Naive thymus-derived CD8-positive, alpha-beta T cell (primary cell): ENCODE results near the gene CNGA2. TPM values are rescaled to one million over a fixed set of nuclear protein-coding genes. Genes with fewer than 3 reads are reported as not detected.

Source experiments
- ATAC-seq, 2 donors: fragments of 150-1000 bp; cut with Tn5 transposase in 1 of 2; sonication (Bioruptor Pico), chemical (Tn5 transposase) in 1 of 2; 1 replicate in 1 of 2; 2 replicates in 1 of 2; pipeline ENCODE4 v1.10.0; 2021; ENCODE audit warnings: mild to moderate bottlenecking in 2 of 2, moderate library complexity in 2 of 2
- POLR2A ChIA-PET: fragments of 350-600 bp; sonication (Branson Sonifier 250); formaldehyde crosslinking; loops from one replicate; lab custom pipeline; 2021; ENCODE audit warnings: antibody characterized with exemption; lab: Charles Lee
- DNase-seq, 10 donors: peaks; one replicate each; pipeline versions ENCODE4 v3.0.0 to v3.0.0-alpha.2; 2020 to 2022
- H3K27ac Mint-ChIP-seq, 10 donors: one replicate each; pipeline ENCODE4 v1.8.0; 2020 to 2022; ENCODE audit warnings: mild to moderate bottlenecking in 10 of 10, mixed read lengths in 10 of 10, moderate library complexity in 4 of 10, inconsistent platforms in 1 of 10
- H3K27me3 Mint-ChIP-seq, 5 donors: one replicate each; pipeline ENCODE4 v1.8.0; 2021 to 2022; ENCODE audit warnings: mixed read lengths in 5 of 5
- H3K36me3 Mint-ChIP-seq, 3 donors: one replicate each; pipeline ENCODE4 v1.8.0; 2020 to 2022; ENCODE audit warnings: mixed read lengths in 3 of 3, mild to moderate bottlenecking in 2 of 3, inconsistent platforms in 1 of 3
- H3K4me1 Mint-ChIP-seq, 4 donors: one replicate each; pipeline ENCODE4 v1.8.0; 2021 to 2022; ENCODE audit warnings: mixed read lengths in 4 of 4
- H3K4me3 Mint-ChIP-seq, 10 donors: one replicate each; pipeline ENCODE4 v1.8.0; 2020 to 2022; ENCODE audit warnings: mild to moderate bottlenecking in 10 of 10, mixed read lengths in 10 of 10, moderate library complexity in 6 of 10, inconsistent platforms in 1 of 10
- H3K9me3 Mint-ChIP-seq, 9 donors: one replicate each; pipeline ENCODE4 v1.8.0; 2020 to 2022; ENCODE audit warnings: mixed read lengths in 9 of 9, mild to moderate bottlenecking in 3 of 9, inconsistent platforms in 1 of 9, moderate library complexity in 1 of 9
- polyA plus RNA-seq, 3 donors: library from polyadenylated mRNA; unstranded; fragments of 300-500 nt; fragmentation: Illumina TruSeq; gene quantifications; one replicate each; pipeline ENCODE4 v1.2.3, GENCODE V29; 2021
- total RNA-seq, 8 experiments: library from RNA in 2 of 8; stranded (reverse) in 2 of 8; gene quantifications; one replicate each; pipeline ENCODE4 v1.2.3 and lab custom pipeline; 2021 to 2026

The CNGA2 gene
- total and polyA plus RNA-seq, 5 experiments from 2014 or later, result not detected

DNA sequence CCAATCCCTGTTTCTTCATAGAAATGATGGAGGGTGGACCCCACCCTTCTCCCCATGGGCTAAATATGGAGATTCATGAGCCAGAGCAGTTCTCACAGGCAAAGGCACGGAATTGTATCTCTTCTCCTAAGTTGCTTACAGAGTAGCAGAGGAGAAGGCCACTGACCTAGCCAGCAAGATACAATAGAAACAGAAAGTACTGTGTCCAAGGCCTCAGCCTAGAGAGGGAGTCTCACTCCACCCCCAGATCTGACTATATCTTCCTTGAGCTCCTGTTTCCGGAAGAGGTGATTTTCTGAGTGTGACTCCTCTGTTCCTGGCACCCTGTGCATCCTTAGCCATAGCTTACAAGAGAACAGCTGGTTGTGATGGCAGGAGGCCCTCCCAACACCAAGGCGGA lies 18.8 kb upstream of the CNGA2 start, which contains the start of gene FATE1:
Gene FATE1, plus strand, starts transcription at position 284 of the 400 bp plus-strand sequence. Its CDS starts 85 bp downstream, at position 369.
- Mint-ChIP-seq H3K27ac (no peak within 1 kb of the TSS), H3K36me3 (no peaks in the 10 kb centered on the region), H3K4me3 (no peak within 1 kb of the TSS), H3K27me3 (peaks cover 0 to 13% (median 8%) of the 10 kb centered on the region in 5 donors), H3K9me3 (no peaks in the 10 kb centered on the region), H3K4me1 (no peaks in the 10 kb centered on the region)
- no peak for DNase-seq
- ATAC-seq, result no peak
- POLR2A ChIA-PET, result no interaction called here

DNA sequence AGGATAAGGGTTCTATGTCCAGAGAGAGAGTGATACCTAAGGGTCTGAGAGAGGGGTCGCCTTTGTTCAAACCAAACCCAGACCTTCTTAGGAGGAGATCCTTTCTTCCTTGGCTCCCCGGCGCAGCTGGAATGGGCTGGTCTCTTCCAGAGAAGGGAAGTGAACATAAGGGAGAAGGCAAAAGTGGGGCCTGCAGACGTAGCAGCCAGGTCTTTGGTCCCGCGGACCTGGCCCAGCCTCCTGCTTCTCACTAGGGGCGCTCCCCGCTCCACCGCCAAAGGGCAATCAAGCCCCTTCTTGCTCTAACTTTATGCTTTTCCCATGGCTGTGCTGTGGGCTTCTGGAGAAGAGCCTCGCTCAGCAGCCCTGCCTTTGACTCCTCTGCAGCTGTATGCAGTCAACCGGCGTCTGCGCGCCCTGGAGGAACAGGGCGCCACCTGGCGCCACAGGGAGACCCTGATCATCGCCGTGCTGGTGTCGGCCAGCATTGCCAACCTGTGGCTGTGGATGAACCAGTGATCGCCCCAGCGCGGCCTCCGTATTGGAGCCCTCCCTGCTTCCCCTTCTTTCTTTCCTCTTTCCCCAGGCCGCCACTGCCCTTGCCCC lies 12.2 kb upstream of the CNGA2 start:
- ATAC-seq (no peak), DNase-seq (no peak)
- Mint-ChIP-seq H3K4me1 (no peaks in the 10 kb centered on the region), H3K27me3 (peaks cover 0 to 6% (median 3%) of the 10 kb centered on the region in 5 donors), H3K9me3 (no peaks in the 10 kb centered on the region), H3K36me3 (no peaks in the 10 kb centered on the region), H3K27ac (no peak overlapping the region), H3K4me3 (no peak overlapping the region)
- POLR2A ChIA-PET, result no interaction called here

DNA sequence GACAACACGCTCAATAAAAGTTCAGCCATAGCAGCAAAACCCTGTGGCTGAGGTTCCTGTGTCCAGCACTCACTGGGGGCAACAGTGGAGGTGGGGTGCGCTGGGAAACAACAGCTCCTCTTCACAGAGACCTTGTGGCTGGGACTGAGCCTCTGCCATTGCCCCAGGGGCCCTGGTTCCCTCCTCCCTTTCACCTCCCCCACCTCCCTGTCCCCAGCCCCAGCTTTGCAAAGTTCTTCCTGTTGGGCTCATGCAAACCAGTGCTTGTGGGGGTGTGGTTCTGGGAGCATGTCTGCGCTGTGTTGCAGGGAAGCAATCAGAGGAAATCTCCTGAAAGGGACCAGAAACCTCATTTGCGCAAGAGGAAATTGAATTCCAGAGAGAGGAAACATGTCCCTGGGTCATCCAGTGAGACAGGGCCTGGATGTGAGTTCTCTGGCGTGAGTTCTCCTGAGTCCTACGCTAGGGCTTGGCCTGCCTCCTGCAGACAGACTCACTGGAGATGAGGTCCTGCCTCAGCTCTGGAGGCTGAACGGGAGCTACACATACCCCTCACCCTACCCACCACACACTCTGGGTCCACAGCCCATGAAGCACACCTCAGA lies 11.3 kb upstream of the CNGA2 start:
- ATAC-seq, result no peak
- POLR2A ChIA-PET, result no interaction called here
- Mint-ChIP-seq H3K27me3 (peaks cover 0 to 4% (median 0%) of the 10 kb centered on the region in 5 donors), H3K27ac (no peak overlapping the region), H3K4me3 (no peak overlapping the region), H3K9me3 (no peaks in the 10 kb centered on the region), H3K4me1 (no peaks in the 10 kb centered on the region), H3K36me3 (no peaks in the 10 kb centered on the region)
- DNase-seq, result no peak

DNA sequence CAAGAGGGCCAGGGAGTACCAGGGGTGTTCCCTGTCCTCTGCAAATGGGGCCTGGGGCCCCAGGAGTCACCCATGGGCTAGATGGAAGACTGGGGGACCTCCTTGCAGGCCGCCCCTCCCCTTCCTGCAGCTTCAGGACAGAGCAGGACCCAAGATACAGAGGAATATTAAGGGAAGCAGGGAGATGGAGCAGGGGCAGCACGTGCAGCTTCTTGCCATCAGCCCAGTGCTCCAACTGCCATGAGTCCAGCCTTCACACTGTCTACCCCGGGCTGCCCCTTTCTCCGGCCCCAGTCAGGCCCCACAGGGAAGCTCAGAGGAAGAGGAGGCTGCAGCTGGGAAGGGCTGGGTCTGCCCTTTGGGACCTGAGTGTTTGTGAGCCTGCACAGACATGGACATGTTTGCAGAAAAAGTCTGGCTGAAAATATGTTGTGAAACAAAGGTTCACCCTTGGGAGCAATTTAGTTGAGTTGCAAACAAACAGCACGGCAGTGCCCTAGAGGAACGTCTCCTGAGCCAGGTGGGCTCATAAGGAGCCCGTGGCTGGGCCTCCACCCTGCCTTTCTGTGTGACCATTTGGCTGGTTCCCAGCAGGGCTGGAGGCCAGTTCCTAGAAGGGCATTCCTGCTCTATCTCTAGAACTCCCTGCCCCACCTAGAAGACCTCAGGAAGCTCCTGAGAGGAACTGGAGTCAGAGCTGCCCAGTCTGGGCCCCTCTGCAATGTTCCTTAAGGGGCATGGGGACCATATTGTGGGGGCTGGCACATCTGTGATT lies 9.8 kb upstream of the CNGA2 start:
- Mint-ChIP-seq H3K27me3 (peaks cover 0 to 9% (median 0%) of the 10 kb centered on the region in 5 donors), H3K4me1 (no peaks in the 10 kb centered on the region), H3K4me3 (no peak overlapping the region), H3K36me3 (no peaks in the 10 kb centered on the region), H3K27ac (no peak overlapping the region), H3K9me3 (no peaks in the 10 kb centered on the region)
- DNase-seq, result no peak
- ATAC-seq, result no peak
- POLR2A ChIA-PET, result no interaction called here

DNA sequence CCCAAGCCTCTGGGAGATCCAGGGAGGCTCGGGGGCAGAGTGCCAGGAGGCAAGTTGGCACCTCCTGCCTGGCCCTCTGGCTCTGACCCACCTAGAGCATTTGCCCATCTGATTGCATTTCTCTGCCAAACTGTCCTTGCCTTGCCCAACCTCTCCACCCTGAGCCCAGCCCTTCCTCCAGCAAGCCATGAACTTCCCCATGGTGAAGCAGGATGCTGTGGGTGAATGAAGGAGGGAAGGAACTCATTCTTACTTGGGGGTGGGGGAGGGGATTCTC lies 9.3 kb upstream of the CNGA2 start:
- DNase-seq, result no peak
- POLR2A ChIA-PET, result no interaction called here
- H3K36me3 Mint-ChIP-seq, result no peaks in the 10 kb centered on the region
- no peaks in the 10 kb centered on the region for H3K9me3 Mint-ChIP-seq
- no peak for ATAC-seq
- H3K27me3 Mint-ChIP-seq, result peaks cover 0 to 9% (median 0%) of the 10 kb centered on the region in 5 donors
- H3K27ac Mint-ChIP-seq, result peak overlapping the region in 1 of 10 donors; percentile 60
- H3K4me3 Mint-ChIP-seq, result no peak overlapping the region
- H3K4me1 Mint-ChIP-seq, result no peaks in the 10 kb centered on the region

DNA sequence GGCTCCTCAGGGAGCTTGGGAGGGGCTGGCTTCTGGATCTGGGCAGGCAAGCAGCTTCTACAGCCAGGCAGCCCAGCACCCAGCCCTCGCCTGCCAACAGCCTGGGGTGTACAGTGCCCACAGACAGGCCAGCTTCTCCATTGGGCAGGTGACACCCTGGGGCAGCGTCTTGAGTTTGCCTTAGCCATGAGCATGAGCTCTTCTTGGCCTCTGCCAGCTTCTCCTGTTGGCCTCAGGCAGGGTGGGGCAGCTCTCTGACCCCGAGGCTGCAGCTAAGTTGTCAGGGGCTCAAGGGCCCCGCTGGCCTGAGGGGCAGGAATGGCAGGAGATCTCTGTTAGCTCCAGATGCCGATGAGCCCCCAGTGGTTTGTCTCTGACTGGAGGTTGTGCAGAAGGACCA lies 7.8 kb upstream of the CNGA2 start:
- H3K27me3 Mint-ChIP-seq, result peaks cover 0 to 9% (median under 1%) of the 10 kb centered on the region in 5 donors
- POLR2A ChIA-PET, result no interaction called here
- no peaks in the 10 kb centered on the region for H3K36me3 Mint-ChIP-seq
- H3K9me3 Mint-ChIP-seq, result no peaks in the 10 kb centered on the region
- no peaks in the 10 kb centered on the region for H3K4me1 Mint-ChIP-seq
- ATAC-seq (no peak), DNase-seq (no peak)
- no peak overlapping the region for H3K4me3 Mint-ChIP-seq
- H3K27ac Mint-ChIP-seq, result no peak overlapping the region

DNA sequence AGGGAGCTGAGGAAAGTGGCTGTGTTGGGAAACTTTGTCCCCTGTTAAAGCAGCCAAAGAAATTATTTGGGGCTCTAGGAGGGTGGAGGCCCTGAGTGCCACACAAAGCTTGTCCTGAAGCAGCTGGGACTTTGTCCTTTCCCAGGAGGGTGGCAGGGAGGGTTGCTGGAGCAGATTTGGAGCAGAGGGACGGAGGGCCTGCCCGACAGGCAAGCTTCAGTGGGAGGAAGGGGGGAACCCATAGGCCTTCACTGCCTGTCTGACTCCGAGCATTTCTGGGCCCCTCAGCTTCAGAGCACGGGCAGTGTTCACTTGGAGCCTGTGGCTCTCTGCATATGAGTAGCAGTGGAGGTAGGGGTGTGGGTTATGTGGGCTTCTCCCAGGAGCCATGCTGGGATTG lies 7.2 kb upstream of the CNGA2 start:
- no peak for DNase-seq
- POLR2A ChIA-PET, result no interaction called here
- H3K36me3 Mint-ChIP-seq, result no peaks in the 10 kb centered on the region
- peaks cover 0 to 9% (median 1%) of the 10 kb centered on the region in 5 donors for H3K27me3 Mint-ChIP-seq
- H3K27ac Mint-ChIP-seq, result no peak overlapping the region
- H3K9me3 Mint-ChIP-seq, result no peaks in the 10 kb centered on the region
- ATAC-seq, result no peak
- no peak overlapping the region for H3K4me3 Mint-ChIP-seq
- H3K4me1 Mint-ChIP-seq, result no peaks in the 10 kb centered on the region

DNA sequence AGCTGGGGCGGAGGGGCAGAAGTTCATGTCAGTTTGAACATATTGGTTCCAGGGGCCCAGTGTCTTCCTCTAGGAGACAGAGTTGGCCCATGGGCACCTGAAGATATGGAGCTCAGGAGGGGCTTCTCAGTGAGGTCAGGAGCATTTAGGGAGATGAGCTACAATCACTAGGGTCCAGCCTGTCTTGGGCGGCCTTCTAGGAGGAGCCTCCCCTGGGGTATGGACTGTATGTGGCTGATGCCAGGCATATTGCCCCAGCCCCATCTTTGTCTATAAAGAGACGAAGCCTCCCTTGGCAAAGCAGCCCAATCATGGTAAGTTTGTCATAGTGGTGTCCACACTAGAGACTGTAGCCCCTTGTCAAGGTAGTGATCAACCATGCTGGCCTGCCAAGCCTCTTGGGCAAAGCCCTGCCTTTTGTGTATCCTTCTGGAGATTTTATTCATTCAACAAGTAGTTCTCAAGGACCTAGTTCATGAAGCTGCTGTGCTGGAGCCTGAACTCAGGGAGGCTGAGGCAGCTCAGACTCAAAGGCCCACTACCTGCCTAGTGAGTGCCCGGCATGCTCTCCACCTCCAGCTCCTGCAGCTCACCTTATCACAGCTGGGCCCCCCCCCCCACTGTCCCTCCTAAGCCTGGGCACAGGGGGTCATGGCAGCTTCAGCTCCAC lies 5.4 kb upstream of the CNGA2 start:
- Mint-ChIP-seq H3K9me3 (no peaks in the 10 kb centered on the region), H3K36me3 (no peaks in the 10 kb centered on the region), H3K27me3 (peaks cover 0 to 15% (median 3%) of the 10 kb centered on the region in 5 donors), H3K27ac (no peak overlapping the region), H3K4me3 (no peak overlapping the region), H3K4me1 (no peaks in the 10 kb centered on the region)
- no peak for ATAC-seq
- POLR2A ChIA-PET, result no interaction called here
- no peak for DNase-seq

DNA sequence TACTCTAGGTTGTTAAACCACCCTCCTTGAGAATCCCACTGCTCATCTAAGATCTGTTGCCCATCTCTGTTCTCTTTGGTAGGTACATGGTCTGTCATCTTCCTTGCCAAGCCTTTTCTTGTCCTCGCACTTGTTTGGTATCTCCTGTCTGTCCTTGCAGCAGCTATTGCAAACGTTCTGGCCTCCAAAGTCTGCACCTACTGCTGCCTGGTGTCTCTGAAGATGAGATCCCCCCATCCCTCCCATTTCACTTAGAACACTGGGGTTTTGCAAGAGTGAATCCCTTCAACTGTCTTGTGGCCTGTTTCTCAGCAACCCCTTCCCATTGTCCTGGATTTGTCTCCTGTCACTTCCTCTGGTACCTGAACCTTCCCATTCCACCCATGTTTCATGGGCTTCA lies 673 bp downstream of the CNGA2 start:
- Mint-ChIP-seq H3K4me1 (no peaks in the 10 kb centered on the region), H3K4me3 (no peak overlapping the region), H3K36me3 (no peaks in the 10 kb centered on the region), H3K27ac (no peak overlapping the region), H3K27me3 (peaks cover 5 to 44% (median 11%) of the 10 kb centered on the region in 5 donors), H3K9me3 (no peaks in the 10 kb centered on the region)
- ATAC-seq, result no peak
- POLR2A ChIA-PET, result no interaction called here
- no peak for DNase-seq

DNA sequence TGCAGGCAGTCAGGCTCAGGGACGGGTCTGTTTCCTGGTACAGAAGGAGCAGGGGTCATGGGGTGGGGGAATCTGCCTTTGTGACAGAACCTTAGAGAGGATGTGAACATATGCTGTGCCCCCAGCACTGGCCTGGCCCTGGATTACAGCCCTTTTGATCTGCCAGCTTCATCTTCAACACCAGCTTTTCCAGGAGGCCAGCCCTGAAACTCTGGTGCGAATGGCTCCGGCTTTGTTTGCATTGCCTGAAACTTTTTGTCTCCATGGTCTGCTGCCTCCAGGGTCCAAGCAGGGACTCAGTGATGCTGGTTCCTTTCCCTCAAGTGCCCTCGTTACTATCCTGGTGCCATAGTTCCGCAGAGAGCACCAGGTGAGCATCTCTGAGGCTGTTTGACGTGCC lies 2.1 kb downstream of the CNGA2 start:
- peak overlapping the region in 1 of 10 donors; percentile 43 for H3K27ac Mint-ChIP-seq
- POLR2A ChIA-PET, result no interaction called here
- H3K9me3 Mint-ChIP-seq, result no peaks in the 10 kb centered on the region
- no peak overlapping the region for H3K4me3 Mint-ChIP-seq
- no peaks in the 10 kb centered on the region for H3K36me3 Mint-ChIP-seq
- H3K27me3 Mint-ChIP-seq, result peaks cover 5 to 43% (median 11%) of the 10 kb centered on the region in 5 donors
- H3K4me1 Mint-ChIP-seq, result no peaks in the 10 kb centered on the region
- ATAC-seq (no peak), DNase-seq (no peak)

DNA sequence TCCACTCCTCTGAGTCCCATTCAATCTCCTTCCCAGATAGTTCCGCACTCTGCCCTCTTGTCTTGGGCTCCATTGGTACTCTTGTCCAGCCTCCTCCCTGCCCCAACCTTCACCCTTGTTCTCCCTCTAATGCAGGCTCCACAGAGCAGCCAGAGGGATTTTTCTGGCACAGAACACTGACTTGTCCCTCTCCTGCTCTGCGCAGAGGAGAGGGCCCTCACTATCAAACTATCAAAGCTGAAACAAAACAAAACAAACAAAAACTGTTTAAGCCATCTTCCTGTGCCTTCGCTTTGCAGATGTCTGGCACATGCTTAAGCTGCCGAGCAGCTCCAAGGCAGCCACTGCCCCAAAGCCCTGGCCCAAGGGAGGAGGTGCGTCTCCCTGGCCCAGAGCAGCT lies 2.9 kb downstream of the CNGA2 start:
- POLR2A ChIA-PET, result no interaction called here
- Mint-ChIP-seq H3K36me3 (no peaks in the 10 kb centered on the region), H3K27me3 (peaks cover 5 to 35% (median 11%) of the 10 kb centered on the region in 5 donors), H3K4me1 (no peaks in the 10 kb centered on the region), H3K9me3 (no peaks in the 10 kb centered on the region), H3K4me3 (no peak overlapping the region), H3K27ac (no peak overlapping the region)
- DNase-seq (no peak), ATAC-seq (no peak)

DNA sequence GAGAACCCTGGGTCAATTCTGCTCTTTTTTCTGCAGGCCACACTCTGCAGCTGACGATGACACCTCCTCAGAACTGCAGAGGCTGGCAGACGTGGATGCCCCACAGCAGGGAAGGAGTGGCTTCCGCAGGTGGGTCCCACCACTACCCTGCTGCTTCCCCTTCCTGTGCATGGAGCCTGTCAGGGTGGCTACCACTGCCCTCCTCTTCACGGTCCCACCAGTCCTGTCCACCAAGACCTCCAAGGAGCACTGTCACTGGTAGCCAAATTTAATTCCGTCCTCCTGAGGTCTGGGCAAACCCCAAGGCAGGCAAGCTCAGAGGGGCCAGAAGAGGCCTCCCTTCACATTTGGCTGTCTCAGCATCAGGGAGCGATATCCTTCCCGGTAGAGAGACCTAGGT lies 4.2 kb downstream of the CNGA2 start:
- no peak overlapping the region for H3K27ac Mint-ChIP-seq
- POLR2A ChIA-PET, result no interaction called here
- H3K4me3 Mint-ChIP-seq, result no peak overlapping the region
- ATAC-seq (no peak), DNase-seq (no peak)
- no peaks in the 10 kb centered on the region for H3K4me1 Mint-ChIP-seq
- no peaks in the 10 kb centered on the region for H3K9me3 Mint-ChIP-seq
- H3K36me3 Mint-ChIP-seq, result no peaks in the 10 kb centered on the region
- peaks cover 5 to 33% (median 12%) of the 10 kb centered on the region in 5 donors for H3K27me3 Mint-ChIP-seq

DNA sequence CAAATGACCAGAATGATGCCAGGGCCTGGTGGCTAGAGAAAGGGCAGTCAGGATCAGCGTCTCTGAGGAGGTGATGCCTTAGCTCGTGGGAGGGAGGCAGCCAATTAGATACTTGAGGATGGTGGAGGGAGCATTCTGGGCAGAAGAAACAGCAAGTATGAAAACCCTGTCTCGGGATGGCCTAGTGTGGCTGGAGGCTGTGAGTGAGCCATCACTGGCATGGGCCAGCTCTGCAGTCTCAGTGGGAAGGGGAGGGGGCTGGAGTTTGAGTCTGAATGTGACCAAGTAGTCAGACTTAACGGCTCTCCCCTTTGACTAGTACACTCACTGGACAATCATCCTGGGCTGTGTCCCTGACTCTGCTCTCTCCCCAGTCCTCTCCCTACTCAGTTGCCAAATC lies 7.1 kb downstream of the CNGA2 start:
- peaks cover 1 to 10% (median 5%) of the 10 kb centered on the region in 5 donors for H3K27me3 Mint-ChIP-seq
- DNase-seq (no peak), ATAC-seq (no peak)
- no peaks in the 10 kb centered on the region for H3K4me1 Mint-ChIP-seq
- POLR2A ChIA-PET, result no interaction called here
- H3K36me3 Mint-ChIP-seq, result no peaks in the 10 kb centered on the region
- H3K27ac Mint-ChIP-seq, result no peak overlapping the region
- no peaks in the 10 kb centered on the region for H3K9me3 Mint-ChIP-seq
- no peak overlapping the region for H3K4me3 Mint-ChIP-seq
